Chondrocyte (in vitro differentiated cells): ENCODE measurements around the gene JPH2. TPM values are rescaled to one million over a fixed set of nuclear protein-coding genes. Genes with fewer than 3 reads are reported as not detected.

ENCODE experiments used
- DNase-seq: peaks from one replicate; pipeline ENCODE4 v3.0.0; 2021; ENCODE audit warnings: mixed read lengths, low spot score
- H3K27ac Mint-ChIP-seq: one replicate; pipeline ENCODE4 v1.8.0; 2021; ENCODE audit warnings: mild to moderate bottlenecking, moderate library complexity, mixed read lengths; ENCODE audit not compliant: unreplicated experiment
- H3K27me3 Mint-ChIP-seq: 2 replicates; pipeline ENCODE4 v1.8.0; 2021; ENCODE audit warnings: low read depth, mixed read lengths
- H3K36me3 Mint-ChIP-seq: 2 replicates; pipeline ENCODE4 v1.8.0; 2021; ENCODE audit warnings: low read depth, mixed read lengths
- H3K4me1 Mint-ChIP-seq: 2 replicates; pipeline ENCODE4 v1.8.0; 2021; ENCODE audit warnings: low read depth, mild to moderate bottlenecking, mixed read lengths
- H3K4me3 Mint-ChIP-seq: one replicate; pipeline ENCODE4 v1.8.0; 2021; ENCODE audit warnings: mild to moderate bottlenecking, moderate library complexity, mixed read lengths; ENCODE audit not compliant: unreplicated experiment
- H3K9me3 Mint-ChIP-seq: 2 replicates; pipeline ENCODE4 v1.8.0; 2021; ENCODE audit warnings: low read depth, mixed read lengths
- CTCF ChIP-seq: fragments of 200-600 bp; sonication (generic); IDR thresholded peaks from 2 replicates; pipeline ENCODE4 v1.5.0; 2021; ENCODE audit warnings: antibody characterized with exemption, mild to moderate bottlenecking, moderate library complexity
- total RNA-seq: library from RNA; stranded (reverse); gene quantifications from 3 replicates; pipeline ENCODE4 v1.2.1, GENCODE V29; 2021

Gene JPH2
- total RNA-seq, 1 donor from 2014 or later = 75.9 TPM

- Mint-ChIP-seq H3K4me3 (no peak overlapping the region), H3K27ac (no peak overlapping the region), H3K36me3 (no peaks in the 10 kb centered on the region), H3K27me3 (no peaks in the 10 kb centered on the region), H3K9me3 (no peaks in the 10 kb centered on the region), H3K4me1 (peaks cover 9% of the 10 kb centered on the region)
- no peak for DNase-seq
- TF ChIP-seq CTCF = no peak
Measured at GRCh38 chr20:44085616-44086434, 101.2 kb downstream of the JPH2 start.

- Mint-ChIP-seq H3K36me3 (no peaks in the 10 kb centered on the region), H3K4me3 (no peak overlapping the region), H3K27me3 (no peaks in the 10 kb centered on the region), H3K4me1 (peaks cover 9% of the 10 kb centered on the region), H3K27ac (no peak overlapping the region), H3K9me3 (no peaks in the 10 kb centered on the region)
- DNase-seq = no peak
- TF ChIP-seq CTCF = no peak
Measured at GRCh38 chr20:44084891-44085290, 102.1 kb downstream of the JPH2 start.

- TF ChIP-seq CTCF = no peak
- Mint-ChIP-seq H3K9me3 (no peaks in the 10 kb centered on the region), H3K27me3 (no peaks in the 10 kb centered on the region), H3K4me3 (no peak overlapping the region), H3K36me3 (no peaks in the 10 kb centered on the region), H3K4me1 (peaks cover 9% of the 10 kb centered on the region), H3K27ac (no peak overlapping the region)
- DNase-seq = no peak
Measured at GRCh38 chr20:44084439-44084838, 102.5 kb downstream of the JPH2 start.

GRCh38 chr20:44083220-44083933, 103.6 kb downstream of the JPH2 start:
- no peaks in the 10 kb centered on the region for H3K36me3 Mint-ChIP-seq
- H3K4me1 Mint-ChIP-seq = peaks cover 9% of the 10 kb centered on the region
- no peak overlapping the region for H3K4me3 Mint-ChIP-seq
- no peak for TF ChIP-seq CTCF
- no peak for DNase-seq
- H3K27ac Mint-ChIP-seq = no peak overlapping the region
- H3K27me3 Mint-ChIP-seq = no peaks in the 10 kb centered on the region
- no peaks in the 10 kb centered on the region for H3K9me3 Mint-ChIP-seq

- Mint-ChIP-seq H3K27me3 (no peaks in the 10 kb centered on the region), H3K4me3 (no peak overlapping the region), H3K27ac (no peak overlapping the region), H3K4me1 (peaks cover 9% of the 10 kb centered on the region), H3K36me3 (no peaks in the 10 kb centered on the region), H3K9me3 (no peaks in the 10 kb centered on the region)
- DNase-seq = no peak
- no peak for TF ChIP-seq CTCF
Measured at GRCh38 chr20:44081888-44082287, 105.1 kb downstream of the JPH2 start.
